Muscle of back (tissue), 11 donors: Measurements from ENCODE around the gene HNRNPA1. TPM values are rescaled to one million over a fixed set of nuclear protein-coding genes. Genes with fewer than 3 reads are reported as not detected.
"Not testable (repeated sequence)": the region's sequence is repeated elsewhere in the genome, so short reads cannot be mapped to it uniquely, and the experiment has no call there.

Experiments
- DNase-seq, 3 donors: peaks; one replicate each; pipeline versions ENCODE4 v3.0.0 to v3.0.0-alpha.2; 2013
- polyA plus RNA-seq, 10 donors: library from polyadenylated mRNA; unstranded; fragments of 120-200 nt; gene quantifications; one replicate each; pipeline ENCODE4 v1.2.1, GENCODE V29; 2013; ENCODE audit not compliant: insufficient read length in 10 of 10

HNRNPA1 gene
- polyA plus RNA-seq, 10 donors = 1,530 to 2,702 (median 1,962) TPM

GRCh38 chr12:54270345-54270744, 10.2 kb upstream of the HNRNPA1 start:
- no peak for DNase-seq

GRCh38 chr12:54272214-54272613, 8.3 kb upstream of the HNRNPA1 start:
- no peak for DNase-seq

DNA sequence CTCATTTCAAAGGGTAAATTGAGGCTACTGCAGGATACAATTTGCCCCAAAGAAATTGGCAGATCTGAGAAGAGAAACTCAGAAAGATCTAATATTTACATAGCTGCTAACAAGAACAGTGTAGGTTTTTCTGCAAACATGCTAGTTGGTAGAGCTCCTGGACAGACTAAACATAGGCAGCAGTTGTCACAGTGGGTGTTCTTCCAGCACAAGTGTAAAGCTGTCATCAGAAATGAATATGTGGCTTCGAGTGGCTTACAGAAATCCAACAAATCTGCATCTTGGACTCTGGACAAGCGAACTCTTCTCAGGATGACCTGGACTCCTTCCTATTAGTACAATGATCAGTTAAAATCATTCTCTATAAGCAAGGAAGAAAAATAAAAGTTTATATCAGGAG, 6.5 kb upstream of the HNRNPA1 start:
- no peak for DNase-seq

DNA sequence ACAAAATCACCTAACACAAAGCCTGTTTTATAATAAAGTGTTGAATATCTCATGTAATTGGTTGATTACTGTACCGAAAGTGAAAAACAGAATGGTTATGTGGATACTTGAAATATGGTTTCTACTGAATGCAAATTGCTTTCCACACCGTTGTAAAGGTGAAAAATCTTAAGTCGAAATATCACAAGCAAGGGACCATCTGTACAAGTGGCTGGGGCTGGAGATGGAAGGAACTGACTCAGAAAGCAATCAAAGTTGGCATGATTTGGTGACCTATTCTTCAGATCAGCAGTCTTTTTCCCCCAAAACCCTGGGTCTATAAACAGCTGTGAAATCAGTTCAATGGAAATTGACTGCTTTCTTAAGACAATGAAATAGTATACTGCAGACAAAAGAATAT, 4.2 kb upstream of the HNRNPA1 start:
- no peak for DNase-seq

DNA sequence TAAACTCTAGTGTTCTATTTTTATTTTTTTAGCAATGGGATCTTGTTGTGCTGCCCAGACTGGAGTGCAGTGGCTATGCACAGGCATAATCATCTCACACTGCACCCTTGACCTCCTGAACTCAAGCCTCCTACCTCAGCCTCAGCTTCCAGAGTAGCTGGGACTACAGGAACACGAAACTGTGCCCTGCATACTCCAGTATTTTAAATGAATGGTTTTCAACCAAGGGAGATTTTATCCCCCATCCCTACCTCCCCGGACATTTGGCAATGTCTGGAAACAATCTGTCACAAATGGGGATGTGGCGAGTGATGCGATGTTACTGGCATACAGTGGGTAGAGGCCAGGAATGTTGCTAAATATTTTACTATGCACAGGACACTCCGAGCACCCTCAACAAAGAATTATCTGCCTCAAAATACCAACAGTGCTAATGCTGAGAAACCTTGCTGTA, 2.7 kb upstream of the HNRNPA1 start:
- DNase-seq = no peak

DNA sequence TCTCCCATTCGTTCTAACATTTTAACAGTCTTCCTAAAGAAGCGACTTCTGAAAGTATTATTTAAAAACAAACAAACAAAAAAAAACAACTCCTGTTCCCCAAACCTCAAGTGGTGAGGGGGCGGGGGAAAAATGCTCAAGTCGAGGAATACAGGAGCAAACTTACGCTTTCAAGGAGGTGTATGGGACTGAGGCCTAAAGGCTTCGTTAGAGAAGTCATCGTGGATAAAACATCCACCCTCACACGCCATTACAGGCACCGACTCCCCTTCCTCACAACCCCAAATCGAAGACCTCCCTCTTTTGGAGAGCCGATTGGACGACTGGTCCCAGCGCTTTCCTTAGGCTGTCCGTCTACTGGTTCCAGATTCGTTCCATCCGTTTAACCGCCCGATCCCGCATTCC, 1.3 kb upstream of the HNRNPA1 start:
- no peak for DNase-seq

DNA sequence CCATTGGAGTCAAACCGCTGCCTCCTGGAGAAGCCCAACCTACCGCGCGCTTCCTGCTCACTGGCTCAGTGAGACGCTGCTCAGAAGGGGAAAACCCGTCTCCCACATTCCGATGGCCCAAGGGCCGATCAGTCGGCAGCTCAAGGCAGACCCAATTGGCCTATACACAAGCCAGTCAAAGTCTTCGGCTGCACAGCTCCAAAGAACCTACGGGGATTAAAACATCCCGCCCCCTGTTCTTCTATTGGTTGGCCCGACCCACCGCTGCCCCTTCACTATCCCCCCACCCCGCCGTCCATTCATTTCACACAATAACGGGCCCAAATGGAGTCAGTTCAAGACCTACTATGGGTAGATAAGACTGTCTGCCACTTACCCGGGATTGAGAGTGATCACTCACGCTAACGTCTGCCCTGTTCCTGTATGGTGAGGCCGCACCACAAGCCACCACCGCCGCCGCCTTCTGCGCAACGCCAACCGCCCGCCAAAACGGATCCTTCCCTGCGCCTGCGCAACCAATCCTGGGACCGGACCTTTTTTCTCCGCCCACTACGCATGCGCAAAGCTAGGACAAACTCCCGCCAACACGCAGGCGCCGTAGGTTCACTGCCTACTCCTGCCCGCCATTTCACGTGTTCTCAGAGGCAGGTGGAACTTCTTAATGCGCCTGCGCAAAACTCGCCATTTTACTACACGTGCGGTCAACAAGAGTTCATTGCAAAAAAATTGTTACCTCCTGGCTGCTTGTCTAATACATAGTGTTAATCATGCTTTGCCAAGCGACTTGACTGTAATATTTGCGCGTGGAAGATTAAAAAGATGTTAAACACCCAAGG, 676 bp upstream of the HNRNPA1 start, which contains the start of gene CBX5:
CBX5 (minus strand) TSS at position 491 of the 836 bp plus-strand sequence. CDS start 22,472 bp downstream, outside the sequence.
- peak; percentile 100 for DNase-seq

GRCh38 chr12:54281261-54281638, 724 bp downstream of the HNRNPA1 start:
- DNase-seq = not testable (repeated sequence)

- not testable (repeated sequence) for DNase-seq
These were observed 1.2 kb downstream of the HNRNPA1 start for GRCh38 chr12:54281694-54282093.

- no peak for DNase-seq
These were observed 2.5 kb downstream of the HNRNPA1 start for GRCh38 chr12:54282949-54283593.

DNA sequence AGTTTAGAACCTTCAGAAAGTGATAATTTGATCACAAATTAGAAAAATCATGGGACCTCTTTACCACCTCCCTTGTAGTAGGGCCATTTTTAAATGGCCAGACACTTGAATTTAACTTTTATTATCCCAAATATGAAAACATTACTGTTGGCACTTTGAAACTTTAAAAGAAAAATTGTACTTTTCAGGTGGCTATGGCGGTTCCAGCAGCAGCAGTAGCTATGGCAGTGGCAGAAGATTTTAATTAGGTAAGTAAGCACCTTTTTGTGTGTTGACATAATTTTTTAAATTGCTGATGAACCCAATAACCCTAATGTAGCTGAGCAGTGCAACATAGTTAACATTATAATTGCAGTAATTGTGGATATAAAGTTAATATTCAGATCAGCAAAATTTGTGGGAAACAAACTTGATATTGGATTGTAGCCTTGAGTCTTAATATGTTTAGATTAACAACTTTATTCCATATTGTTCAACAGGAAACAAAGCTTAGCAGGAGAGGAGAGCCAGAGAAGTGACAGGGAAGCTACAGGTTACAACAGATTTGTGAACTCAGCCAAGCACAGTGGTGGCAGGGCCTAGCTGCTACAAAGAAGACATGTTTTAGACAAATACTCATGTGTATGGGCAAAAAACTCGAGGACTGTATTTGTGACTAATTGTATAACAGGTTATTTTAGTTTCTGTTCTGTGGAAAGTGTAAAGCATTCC, 3.7 kb downstream of the HNRNPA1 start:
- DNase-seq = not testable (repeated sequence)

DNA sequence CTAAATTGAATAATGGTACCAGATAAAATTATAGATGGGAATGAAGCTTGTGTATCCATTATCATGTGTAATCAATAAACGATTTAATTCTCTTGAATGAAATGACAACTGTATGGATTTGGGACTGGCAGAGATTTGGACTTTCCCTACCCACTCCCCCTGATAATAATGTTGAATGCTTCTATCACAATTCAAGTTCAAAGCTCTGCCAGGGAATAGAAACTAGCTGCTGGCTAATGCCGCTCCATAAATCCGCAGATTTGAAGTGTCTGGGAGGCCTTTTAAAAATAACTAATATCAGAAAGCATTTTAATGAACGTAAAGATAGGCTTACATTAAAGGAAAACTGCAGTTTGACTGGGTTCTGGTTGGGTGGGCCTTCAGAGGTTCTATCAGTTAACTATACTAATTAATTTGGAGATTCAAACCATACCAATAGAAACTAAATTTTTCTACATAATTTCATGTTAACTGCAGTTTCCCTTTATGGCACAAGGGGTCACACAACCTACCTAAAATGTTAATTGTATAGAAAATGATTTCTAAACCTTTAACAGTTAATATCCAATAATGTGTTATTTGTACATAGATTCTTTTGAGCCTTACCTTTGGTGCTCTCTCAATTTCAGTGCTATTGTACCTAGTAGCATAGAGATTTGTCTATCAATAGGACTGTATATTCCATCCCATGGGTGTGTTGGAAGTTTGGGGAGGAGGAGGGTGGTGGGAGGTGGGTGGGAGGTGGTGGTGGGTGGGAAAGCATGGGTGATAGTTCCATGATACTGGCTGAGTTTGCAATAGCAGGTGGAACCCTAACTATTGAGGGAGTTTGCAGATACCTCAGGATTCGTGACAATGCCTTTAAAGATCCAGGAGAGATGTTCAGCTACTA, 4.9 kb downstream of the HNRNPA1 start:
- no peak for DNase-seq

DNA sequence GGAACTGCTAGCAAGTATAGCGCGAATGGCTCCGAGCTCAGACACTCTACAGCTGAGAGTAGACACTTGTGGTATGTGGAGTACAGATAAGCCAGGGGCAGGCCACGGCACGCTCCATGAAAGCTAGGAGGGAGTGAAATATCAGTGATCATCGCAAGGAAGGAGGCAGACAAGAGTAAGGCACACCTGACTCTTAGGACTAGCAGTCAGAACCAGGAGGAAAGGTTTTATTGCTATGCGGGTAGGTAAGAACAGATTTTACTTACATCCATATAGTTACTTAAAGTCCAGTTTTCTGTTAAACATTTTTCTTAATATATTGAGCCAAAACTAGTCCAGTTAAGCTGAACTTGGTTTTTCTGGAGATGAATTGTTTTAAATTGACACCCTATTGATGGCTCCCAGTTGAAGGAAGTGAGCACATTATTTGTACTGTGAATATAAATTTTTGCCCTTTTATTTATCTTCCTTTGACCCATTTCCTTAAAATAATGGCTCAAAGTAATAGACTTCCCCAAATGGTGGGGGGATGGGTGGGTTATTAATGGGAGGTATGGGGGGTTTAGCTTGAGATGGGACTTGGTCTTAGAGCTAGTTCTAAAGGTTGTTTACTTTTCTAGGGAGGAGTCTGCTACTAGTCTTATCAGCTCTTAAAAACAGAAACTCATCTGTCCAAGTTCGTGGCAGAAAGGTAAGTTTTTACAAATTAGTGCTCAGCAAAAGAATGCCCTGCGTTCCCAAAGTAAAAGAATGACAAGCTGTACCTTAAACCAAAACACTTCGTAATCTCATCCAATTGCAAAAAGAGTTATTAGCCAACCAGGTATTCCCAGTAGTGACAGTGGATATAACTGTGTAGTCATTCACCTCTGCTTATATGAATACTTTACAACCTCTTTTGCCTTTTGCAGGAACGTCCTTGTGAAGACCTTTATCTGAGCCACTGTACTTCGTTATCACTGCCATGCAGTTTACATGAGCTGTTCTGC, 5.8 kb downstream of the HNRNPA1 start:
- no peak for DNase-seq

- DNase-seq = peak in 2 of 3 donors; percentile 60 to 73
These were observed 7.0 kb downstream of the HNRNPA1 start for GRCh38 chr12:54287261-54288157.

- no peak for DNase-seq
These were observed 11.8 kb downstream of the HNRNPA1 start for GRCh38 chr12:54292083-54292930.

GRCh38 chr12:54292931-54293241, 12.4 kb downstream of the HNRNPA1 start:
- no peak for DNase-seq

DNA sequence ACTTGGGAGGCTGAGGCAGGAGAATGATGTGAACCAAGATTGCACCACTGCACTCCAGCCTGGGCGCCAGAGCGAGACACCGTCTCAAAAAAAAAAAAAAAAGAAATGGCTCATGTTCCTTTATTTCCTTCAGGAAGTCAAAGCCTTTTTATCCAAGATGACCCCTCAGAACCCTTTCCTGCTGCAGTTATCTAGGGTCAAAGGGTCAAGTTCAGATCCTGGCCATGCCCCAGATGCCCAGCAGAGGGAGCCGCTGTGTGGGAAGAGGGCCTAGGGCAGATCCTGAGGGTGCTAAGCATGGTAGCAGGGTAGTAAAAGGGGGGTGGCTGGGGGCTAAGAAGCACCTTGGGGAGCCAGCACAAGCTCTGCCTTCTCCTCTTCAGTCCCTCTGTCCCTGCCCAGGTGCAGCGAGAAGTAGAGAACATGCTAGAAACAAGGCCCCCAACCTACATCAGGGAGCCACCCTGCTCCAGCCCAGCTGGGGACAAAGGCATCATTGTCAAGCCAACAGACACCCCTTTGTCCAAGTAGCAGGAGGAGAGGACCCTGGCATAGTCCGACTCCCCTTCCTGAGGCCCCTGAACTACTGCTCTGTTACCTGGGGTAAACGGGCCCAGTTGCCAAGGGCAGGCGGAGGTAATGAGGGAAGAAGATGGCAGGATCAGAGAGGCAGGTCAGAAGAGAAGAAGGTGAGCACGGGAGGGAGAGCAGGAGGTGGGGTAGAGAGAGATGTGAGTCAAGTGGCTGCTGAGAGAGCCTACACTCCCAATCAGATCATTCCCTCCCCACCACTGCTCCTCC, 13.8 kb downstream of the HNRNPA1 start:
- no peak for DNase-seq
